HEK293T (cell line): ENCODE measurements around the gene NME9.

Experiments used
- BHLHE40 ChIP-seq: fragments of 450-650 bp; IDR thresholded peaks from 2 replicates; pipeline ENCODE4 v1.6.1; 2016; ENCODE audit warnings: mild to moderate bottlenecking, moderate library complexity, borderline replicate concordance
- ELF4 ChIP-seq: fragments of 450-650 bp; IDR thresholded peaks from 2 replicates; pipeline ENCODE4 v1.6.1; 2017; ENCODE audit warnings: antibody characterized with exemption
- FOXK2 ChIP-seq: fragments of 450-650 bp; IDR thresholded peaks from 2 replicates; pipeline ENCODE4 v1.6.1; 2016; ENCODE audit warnings: mild to moderate bottlenecking
- FOXM1 ChIP-seq: fragments of 450-650 bp; IDR thresholded peaks from 2 replicates; pipeline ENCODE4 v1.6.1; 2017; ENCODE audit warnings: mild to moderate bottlenecking, borderline replicate concordance
- HDGF ChIP-seq: fragments of 450-650 bp; IDR thresholded peaks from 2 replicates; pipeline ENCODE4 v1.6.1; 2017; ENCODE audit warnings: antibody characterized with exemption, borderline replicate concordance
- L3MBTL2 ChIP-seq: fragments of 450-650 bp; conservative IDR thresholded peaks from 2 replicates; pipeline ENCODE4 v1.6.1; 2016; ENCODE audit warnings: mild to moderate bottlenecking
- LEF1 ChIP-seq: fragments of 450-650 bp; IDR thresholded peaks from 2 replicates; pipeline ENCODE4 v1.6.1; 2017; ENCODE audit warnings: mild to moderate bottlenecking, borderline replicate concordance
- SP1 ChIP-seq: fragments of 450-650 bp; IDR thresholded peaks from 2 replicates; pipeline ENCODE4 v1.6.1; 2017
- SUZ12 ChIP-seq: fragments of 450-650 bp; IDR thresholded peaks from 2 replicates; pipeline ENCODE4 v1.6.1; 2016; ENCODE audit warnings: mild to moderate bottlenecking
- TARDBP ChIP-seq: fragments of 450-650 bp; IDR thresholded peaks from 2 replicates; pipeline ENCODE4 v1.6.1; 2016

DNA sequence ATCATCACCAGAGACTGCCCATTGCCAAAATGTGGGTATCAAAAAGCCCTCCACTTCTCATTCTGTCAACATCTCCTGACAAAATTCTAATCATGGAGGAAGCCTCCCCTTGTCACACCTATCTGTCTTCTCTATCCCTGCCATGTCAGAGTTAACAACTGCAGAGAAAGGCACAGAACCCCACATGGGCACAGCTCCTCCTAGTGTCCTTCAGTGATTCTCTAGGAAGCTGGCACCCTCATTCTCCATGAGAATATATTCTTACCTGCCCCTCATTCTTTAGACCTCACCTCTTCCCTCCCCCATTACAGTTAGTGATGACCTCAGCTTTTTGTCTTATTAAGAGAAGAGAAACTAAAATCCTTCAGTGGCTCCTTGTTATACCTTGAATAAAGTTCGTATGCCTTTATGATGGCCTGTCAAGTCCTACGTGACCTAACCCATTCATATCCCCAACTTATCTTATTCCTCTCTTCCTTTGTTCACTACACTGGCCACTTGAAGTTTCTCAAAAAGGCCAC lies 44.6 kb downstream of the NME9 start:
- TF ChIP-seq HDGF: no peak
- TF ChIP-seq BHLHE40: no peak
- no peak for TF ChIP-seq FOXK2
- TF ChIP-seq ELF4: no peak
- no peak for TF ChIP-seq SP1
- TF ChIP-seq L3MBTL2: no peak
- no peak for TF ChIP-seq TARDBP
- no peak for TF ChIP-seq SUZ12
- TF ChIP-seq FOXM1: no peak
- no peak for TF ChIP-seq LEF1
